RWPE1 (cell line): ENCODE data around the gene LDLRAD4.

Experiments used
- CTCF ChIA-PET: fragments of 350-600 bp; sonication (Branson Sonifier 250); formaldehyde crosslinking; extraction: SDS; loops from one replicate; lab custom pipeline; 2021; lab: Yijun Ruan, JAX
- POLR2A ChIA-PET: fragments of 400-600 bp; formaldehyde crosslinking; extraction: SDS; loops from one replicate; lab custom pipeline; 2020; ENCODE audit warnings: antibody characterized with exemption; ENCODE audit not compliant: low non-redundant PET; lab: Yijun Ruan, JAX
- DNase-seq: peaks from one replicate; pipeline ENCODE4 v3.0.0; 2012; ENCODE audit warnings: low spot score
- H3K27ac ChIP-seq: fragments of 450-650 bp; 2 replicates; pipeline ENCODE4 v1.5.1; 2017
- CTCF ChIP-seq: fragments of 450-650 bp; conservative IDR thresholded peaks from 2 replicates; pipeline ENCODE4 v1.5.1; 2017; ENCODE audit warnings: low read depth, mild to moderate bottlenecking

The LDLRAD4 gene

GRCh38 chr18:13390711-13391110, 172.2 kb downstream of the LDLRAD4 start:
- no peak for DNase-seq
- H3K27ac ChIP-seq: no peak overlapping the region
- TF ChIP-seq CTCF: no peak
- ChIA-PET POLR2A (no interaction called here), CTCF (interaction anchor here (0.6 kb wide), 1 partner anchor 9 kb away, joined by 6 read pairs; no protein-coding TSS in a partner anchor)

- no peak overlapping the region for H3K27ac ChIP-seq
- ChIA-PET POLR2A (no interaction called here), CTCF (no interaction called here)
- no peak for TF ChIP-seq CTCF
- no peak for DNase-seq
Measured at GRCh38 chr18:13392029-13392750, 173.6 kb downstream of the LDLRAD4 start.

- TF ChIP-seq CTCF: no peak
- H3K27ac ChIP-seq: no peak overlapping the region
- CTCF ChIA-PET: no interaction called here
- no peak for DNase-seq
- POLR2A ChIA-PET: no interaction called here
Measured at GRCh38 chr18:13392899-13393298, 174.3 kb downstream of the LDLRAD4 start.

- no peak overlapping the region for H3K27ac ChIP-seq
- DNase-seq: no peak
- POLR2A ChIA-PET: no interaction called here
- no peak for TF ChIP-seq CTCF
- CTCF ChIA-PET: no interaction called here
Measured at GRCh38 chr18:13393338-13393737, 174.8 kb downstream of the LDLRAD4 start.

- ChIA-PET CTCF (no interaction called here), POLR2A (no interaction called here)
- DNase-seq: no peak
Measured at GRCh38 chr18:13394801-13395200, 176.2 kb downstream of the LDLRAD4 start.

DNA sequence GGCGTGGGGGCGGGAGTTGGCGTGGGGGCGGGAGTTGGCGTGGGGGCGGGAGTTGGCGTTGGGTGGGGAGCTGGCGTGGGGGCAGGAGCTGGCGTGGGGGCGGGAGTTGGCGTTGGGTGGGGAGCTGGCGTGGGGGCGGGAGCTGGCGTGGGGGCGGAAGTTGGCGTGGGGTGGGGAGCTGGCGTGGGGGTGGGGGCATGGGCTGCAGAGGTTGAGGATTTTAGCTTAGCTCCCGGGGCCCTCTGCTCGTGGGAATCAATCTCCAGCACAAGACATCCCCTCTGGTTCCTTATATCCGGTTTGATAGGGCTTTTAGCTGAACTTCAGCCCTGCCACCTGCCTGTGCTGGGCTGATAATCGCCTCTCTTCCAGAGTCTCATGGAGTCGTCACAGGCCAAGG, 177.0 kb downstream of the LDLRAD4 start:
- CTCF ChIA-PET: interaction anchor here (0.5 kb wide), 1 partner anchor 177 kb away, joined by 5 read pairs; the partner anchor contains the start of gene LDLRAD4
- POLR2A ChIA-PET: no interaction called here
- no peak for TF ChIP-seq CTCF
- no peak overlapping the region for H3K27ac ChIP-seq
- no peak for DNase-seq

More at GRCh38 chr18:13394801-13395200, 176.2 kb downstream of the LDLRAD4 start:
- TF ChIP-seq CTCF: no peak
- no peak overlapping the region for H3K27ac ChIP-seq
